ENCODE measurements around the gene PAXX.

DNA sequence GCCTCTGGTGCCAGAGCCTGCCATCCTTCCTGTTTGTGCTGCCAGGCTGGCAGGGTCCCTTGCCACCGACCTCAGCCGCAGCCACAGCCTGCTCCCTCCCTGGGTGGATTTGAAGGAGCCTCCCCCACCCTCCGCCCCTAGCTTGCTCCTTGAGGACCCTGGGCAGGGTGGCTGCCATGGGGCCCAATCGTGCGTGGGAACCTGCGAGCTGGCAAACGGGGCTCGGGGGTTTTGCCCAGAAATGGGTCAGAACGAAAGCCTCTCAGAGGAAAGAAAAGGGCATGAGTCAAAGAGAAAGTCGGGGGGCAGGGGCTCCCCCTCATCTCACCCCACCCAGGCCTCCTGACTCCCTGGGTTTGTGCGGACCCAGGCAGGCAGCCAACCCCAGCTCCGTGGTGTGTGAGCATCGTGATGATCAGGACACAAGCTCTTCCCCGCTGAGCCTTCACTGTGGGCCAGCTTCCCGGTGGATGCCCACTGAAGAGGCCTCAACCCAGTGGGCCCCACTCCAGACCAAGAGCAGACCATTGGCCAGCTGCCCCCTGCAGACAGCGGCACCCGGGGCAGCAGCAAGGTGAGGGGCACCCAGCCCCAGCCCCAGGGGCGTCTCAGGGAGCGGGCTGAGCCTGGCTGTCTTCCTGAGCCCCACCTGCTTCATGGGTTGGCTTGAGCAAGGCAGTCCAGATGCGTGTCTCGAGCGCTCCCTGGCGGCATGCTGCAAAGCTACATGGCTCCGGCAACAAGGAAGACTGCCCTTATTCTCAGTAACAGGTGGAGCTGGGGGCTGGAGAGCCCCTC, 42.7 kb downstream of the PAXX start:
- no peak for TF ChIP-seq ZMAT4 (CRISPR knock-in tag; IDR thresholded peaks at IDR 0.05)
- TF ChIP-seq, protein P1, sequence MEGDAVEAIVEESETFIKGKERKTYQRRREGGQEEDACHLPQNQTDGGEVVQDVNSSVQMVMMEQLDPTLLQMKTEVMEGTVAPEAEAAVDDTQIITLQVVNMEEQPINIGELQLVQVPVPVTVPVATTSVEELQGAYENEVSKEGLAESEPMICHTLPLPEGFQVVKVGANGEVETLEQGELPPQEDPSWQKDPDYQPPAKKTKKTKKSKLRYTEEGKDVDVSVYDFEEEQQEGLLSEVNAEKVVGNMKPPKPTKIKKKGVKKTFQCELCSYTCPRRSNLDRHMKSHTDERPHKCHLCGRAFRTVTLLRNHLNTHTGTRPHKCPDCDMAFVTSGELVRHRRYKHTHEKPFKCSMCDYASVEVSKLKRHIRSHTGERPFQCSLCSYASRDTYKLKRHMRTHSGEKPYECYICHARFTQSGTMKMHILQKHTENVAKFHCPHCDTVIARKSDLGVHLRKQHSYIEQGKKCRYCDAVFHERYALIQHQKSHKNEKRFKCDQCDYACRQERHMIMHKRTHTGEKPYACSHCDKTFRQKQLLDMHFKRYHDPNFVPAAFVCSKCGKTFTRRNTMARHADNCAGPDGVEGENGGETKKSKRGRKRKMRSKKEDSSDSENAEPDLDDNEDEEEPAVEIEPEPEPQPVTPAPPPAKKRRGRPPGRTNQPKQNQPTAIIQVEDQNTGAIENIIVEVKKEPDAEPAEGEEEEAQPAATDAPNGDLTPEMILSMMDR (IDR thresholded peaks at IDR 0.05): peak; percentile 83
- TF ChIP-seq, protein P2, sequence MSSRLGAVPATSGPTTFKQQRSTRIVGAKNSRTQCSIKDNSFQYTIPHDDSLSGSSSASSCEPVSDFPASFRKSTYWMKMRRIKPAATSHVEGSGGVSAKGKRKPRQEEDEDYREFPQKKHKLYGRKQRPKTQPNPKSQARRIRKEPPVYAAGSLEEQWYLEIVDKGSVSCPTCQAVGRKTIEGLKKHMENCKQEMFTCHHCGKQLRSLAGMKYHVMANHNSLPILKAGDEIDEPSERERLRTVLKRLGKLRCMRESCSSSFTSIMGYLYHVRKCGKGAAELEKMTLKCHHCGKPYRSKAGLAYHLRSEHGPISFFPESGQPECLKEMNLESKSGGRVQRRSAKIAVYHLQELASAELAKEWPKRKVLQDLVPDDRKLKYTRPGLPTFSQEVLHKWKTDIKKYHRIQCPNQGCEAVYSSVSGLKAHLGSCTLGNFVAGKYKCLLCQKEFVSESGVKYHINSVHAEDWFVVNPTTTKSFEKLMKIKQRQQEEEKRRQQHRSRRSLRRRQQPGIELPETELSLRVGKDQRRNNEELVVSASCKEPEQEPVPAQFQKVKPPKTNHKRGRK (CRISPR knock-in tag; IDR thresholded peaks at IDR 0.05; ENCODE audit: borderline replicate concordance): no peak
- TF ChIP-seq ZBTB21 (CRISPR knock-in tag; IDR thresholded peaks at IDR 0.05; ENCODE audit: borderline replicate concordance): no peak
- TF ChIP-seq E2F1 (CRISPR knock-in tag; IDR thresholded peaks at IDR 0.05): no peak
- no peak for TF ChIP-seq ETV6 (CRISPR knock-in tag; IDR thresholded peaks at IDR 0.05)
- TF ChIP-seq, protein P3, sequence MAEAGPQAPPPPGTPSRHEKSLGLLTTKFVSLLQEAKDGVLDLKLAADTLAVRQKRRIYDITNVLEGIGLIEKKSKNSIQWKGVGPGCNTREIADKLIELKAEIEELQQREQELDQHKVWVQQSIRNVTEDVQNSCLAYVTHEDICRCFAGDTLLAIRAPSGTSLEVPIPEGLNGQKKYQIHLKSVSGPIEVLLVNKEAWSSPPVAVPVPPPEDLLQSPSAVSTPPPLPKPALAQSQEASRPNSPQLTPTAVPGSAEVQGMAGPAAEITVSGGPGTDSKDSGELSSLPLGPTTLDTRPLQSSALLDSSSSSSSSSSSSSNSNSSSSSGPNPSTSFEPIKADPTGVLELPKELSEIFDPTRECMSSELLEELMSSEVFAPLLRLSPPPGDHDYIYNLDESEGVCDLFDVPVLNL (CRISPR knock-in tag; IDR thresholded peaks at IDR 0.05; ENCODE audit: borderline replicate concordance, low read depth): no peak
- no peak for TF ChIP-seq SOX15 (CRISPR knock-in tag; IDR thresholded peaks at IDR 0.05)
- no peak for TF ChIP-seq USF1 (CRISPR knock-in tag; IDR thresholded peaks at IDR 0.05)
- TF ChIP-seq FOXJ3 (CRISPR knock-in tag; IDR thresholded peaks at IDR 0.05; ENCODE audit: borderline replicate concordance): no peak
- TF ChIP-seq TCF7 (CRISPR knock-in tag; IDR thresholded peaks at IDR 0.05; ENCODE audit: low read depth): no peak
- no peak for TF ChIP-seq MAX (CRISPR knock-in tag; IDR thresholded peaks at IDR 0.05)
- TF ChIP-seq TEAD4 (CRISPR knock-in tag; IDR thresholded peaks at IDR 0.05): no peak

All from WTC11 (cell line).